ENCODE results near the gene RAPSN. TPM values are rescaled to one million over a fixed set of nuclear protein-coding genes. Genes with fewer than 3 reads are reported as not detected.

The RAPSN gene
- total and polyA plus RNA-seq, 2 of the 8 experiments (the other 6 are each of a cell fraction or from before 2014, with no cell fraction given): 0.06 to 0.34 TPM

GRCh38 chr11:47480762-47481161 is 31.8 kb upstream of the RAPSN start:
- no peak overlapping the region for H3K4me2 ChIP-seq (ENCODE audit: insufficient read depth in 1 of 2, low read depth in 2 of 2, low read length in 2 of 2)
- WGBS, 2 experiments (ENCODE audit: extremely low coverage in 1 of 2, insufficient coverage in 1 of 2, insufficient read length in 1 of 2, insufficient replicate concordance in 2 of 2, low coverage in 1 of 2, low lambda C conversion rate in 2 of 2, missing lambda C conversion rate in 1 of 2): 95% methylated on average over 5 of the region's 6 CpGs; no CpG with 5 or more reads in 1 of the 2 experiments
- no peak overlapping the region for H4K5ac ChIP-seq (ENCODE audit: insufficient read length, low read depth, low read length)
- no peak overlapping the region for H3K9ac ChIP-seq (replicated peaks in 1 of 4; ENCODE audit: extremely low read depth in 1 of 4, low read depth in 3 of 4, low read length in 3 of 4)
- H3K23ac ChIP-seq (ENCODE audit: insufficient read length): no peak overlapping the region
- H2BK12ac ChIP-seq (ENCODE audit: low read depth, low read length): no peak overlapping the region
- H2BK5ac ChIP-seq (ENCODE audit: low read depth, low read length): no peak overlapping the region
- no peak overlapping the region for H2BK120ac ChIP-seq (replicated peaks; ENCODE audit: low read depth, low read length)
- H2AFZ ChIP-seq (ENCODE audit: low read length): no peak overlapping the region
- no peak for TF ChIP-seq TBP (IDR thresholded peaks at IDR 0.05; ENCODE audit: low read depth, low read length)
- no peak for TF ChIP-seq POU5F1 (IDR thresholded peaks at IDR 0.05; ENCODE audit: low read depth, low read length)
- TF ChIP-seq FOSL1 (IDR thresholded peaks at IDR 0.05; ENCODE audit: insufficient read depth, low read depth, low read length): no peak
- no peak for TF ChIP-seq JUND (IDR thresholded peaks at IDR 0.05; ENCODE audit: low read length)
- TF ChIP-seq SP1 (IDR thresholded peaks at IDR 0.05; ENCODE audit: low read depth, low read length): no peak
- TF ChIP-seq PHF8 (conservative IDR thresholded peaks at IDR 0.05; ENCODE audit: low read depth, low read length): no peak
- DNase-seq (ENCODE audit: low read depth in 1 of 2, low spot score in 2 of 2): no peak
- no peak overlapping the region for H4K8ac ChIP-seq (ENCODE audit: extremely low read depth, insufficient read depth, low read length)
- H3K14ac ChIP-seq (ENCODE audit: insufficient read length): no peak overlapping the region
- H2AK5ac ChIP-seq (ENCODE audit: low read depth, low read length): no peak overlapping the region
- H3K56ac ChIP-seq (replicated peaks; ENCODE audit: insufficient read length, low read depth, low read length): no peak overlapping the region
- H4K91ac ChIP-seq (replicated peaks; ENCODE audit: insufficient read length, low read length): no peak overlapping the region
- H2BK15ac ChIP-seq (ENCODE audit: low read length): no peak overlapping the region
- H3K27ac ChIP-seq (ENCODE audit: low read depth, low read length): no peak overlapping the region
- H3K4ac ChIP-seq (replicated peaks; ENCODE audit: insufficient read length, low read depth, low read length): no peak overlapping the region
- no peaks in the 10 kb centered on the region for H3K23me2 ChIP-seq (ENCODE audit: low read depth, low read length)
- H4K20me1 ChIP-seq (replicated peaks in 1 of 2; ENCODE audit: control insufficient read depth in 1 of 2, insufficient read depth in 2 of 2, low read length in 2 of 2): peaks cover 5 to 6% of the 10 kb centered on the region in 2 experiments
- H2BK20ac ChIP-seq (ENCODE audit: low read length): no peak overlapping the region
- no peaks in the 10 kb centered on the region for H3K27me3 ChIP-seq (replicated peaks in 1 of 4; ENCODE audit: control insufficient read depth in 3 of 4, extremely low read depth in 1 of 4, insufficient read depth in 3 of 4, low read length in 3 of 4)
- no peak overlapping the region for H3K4me3 ChIP-seq (ENCODE audit: extremely low read depth in 1 of 4, insufficient read depth in 2 of 4, low read depth in 3 of 4, low read length in 4 of 4)
- H3K18ac ChIP-seq (ENCODE audit: extremely low read depth, low read length): no peak overlapping the region
- H3K9me3 ChIP-seq (ENCODE audit: insufficient read depth in 2 of 2, low read depth in 1 of 2, low read length in 1 of 2): no peaks in the 10 kb centered on the region
- no peak for FAIRE-seq
- no peaks in the 10 kb centered on the region for H3K4me1 ChIP-seq (replicated peaks in 1 of 4; ENCODE audit: control insufficient read depth in 3 of 4, insufficient read depth in 4 of 4, low read length in 3 of 4)
- CTCF ChIA-PET (ENCODE audit: partially characterized antibody): interaction anchor here (0.6 to 1.2 kb wide), 2 partner anchors 69 to 259 kb away, joined by 3 read pairs; no protein-coding TSS in a partner anchor
- peaks cover 51 to 94% (median 81%) of the 10 kb centered on the region in 4 experiments for H3K36me3 ChIP-seq (ENCODE audit: control insufficient read depth in 2 of 4, insufficient read depth in 4 of 4, low read length in 3 of 4)
- H3K79me2 ChIP-seq (ENCODE audit: control insufficient read depth in 1 of 2, insufficient read depth in 2 of 2, low read length in 2 of 2): no peaks in the 10 kb centered on the region
- H3K79me1 ChIP-seq (ENCODE audit: low read depth, low read length): no peaks in the 10 kb centered on the region; the same call in none of the 2 replicates
- POLR2A ChIA-PET (ENCODE audit: partially characterized antibody): interaction anchor here (0.6 to 1.4 kb wide), 2 partner anchors 9 to 27 kb away, joined by 3 to 5 read pairs; no protein-coding TSS in a partner anchor
